IPS-20b (cell line): ENCODE data around the gene PTRHD1.
A peak's percentile ranks its signal among the peaks of the same experiment; 100 is the strongest.

ENCODE experiments used
- H3K27ac ChIP-seq: one replicate; pipeline ENCODE4 v1.5.1; 2013; ENCODE audit warnings: low read length
- H3K27me3 ChIP-seq: 2 replicates; pipeline ENCODE4 v1.6.1; 2013; ENCODE audit warnings: mild to moderate bottlenecking, low read length, inconsistent platforms; ENCODE audit not compliant: insufficient read depth
- H3K36me3 ChIP-seq: 2 replicates; pipeline ENCODE4 v1.6.1; 2013; ENCODE audit warnings: low read depth, mild to moderate bottlenecking, inconsistent platforms, low read length, moderate library complexity; ENCODE audit not compliant: insufficient read depth
- H3K4me1 ChIP-seq: 2 replicates; pipeline ENCODE4 v1.6.1; 2013; ENCODE audit warnings: mild to moderate bottlenecking, control low read depth, inconsistent platforms, low read length, moderate library complexity; ENCODE audit not compliant: insufficient read depth
- H3K4me3 ChIP-seq: 2 replicates; pipeline ENCODE4 v1.5.1; 2013; ENCODE audit warnings: mild to moderate bottlenecking, low read length, inconsistent platforms
- H3K9ac ChIP-seq: 2 replicates; pipeline ENCODE4 v1.6.1; 2013; ENCODE audit warnings: low read depth, mild to moderate bottlenecking, inconsistent platforms, low read length, moderate library complexity
- H3K9me3 ChIP-seq: 2 replicates; pipeline ENCODE4 v1.6.1; 2013; ENCODE audit warnings: mild to moderate bottlenecking, low read depth, low read length, inconsistent platforms; ENCODE audit not compliant: insufficient read depth

The PTRHD1 gene

DNA sequence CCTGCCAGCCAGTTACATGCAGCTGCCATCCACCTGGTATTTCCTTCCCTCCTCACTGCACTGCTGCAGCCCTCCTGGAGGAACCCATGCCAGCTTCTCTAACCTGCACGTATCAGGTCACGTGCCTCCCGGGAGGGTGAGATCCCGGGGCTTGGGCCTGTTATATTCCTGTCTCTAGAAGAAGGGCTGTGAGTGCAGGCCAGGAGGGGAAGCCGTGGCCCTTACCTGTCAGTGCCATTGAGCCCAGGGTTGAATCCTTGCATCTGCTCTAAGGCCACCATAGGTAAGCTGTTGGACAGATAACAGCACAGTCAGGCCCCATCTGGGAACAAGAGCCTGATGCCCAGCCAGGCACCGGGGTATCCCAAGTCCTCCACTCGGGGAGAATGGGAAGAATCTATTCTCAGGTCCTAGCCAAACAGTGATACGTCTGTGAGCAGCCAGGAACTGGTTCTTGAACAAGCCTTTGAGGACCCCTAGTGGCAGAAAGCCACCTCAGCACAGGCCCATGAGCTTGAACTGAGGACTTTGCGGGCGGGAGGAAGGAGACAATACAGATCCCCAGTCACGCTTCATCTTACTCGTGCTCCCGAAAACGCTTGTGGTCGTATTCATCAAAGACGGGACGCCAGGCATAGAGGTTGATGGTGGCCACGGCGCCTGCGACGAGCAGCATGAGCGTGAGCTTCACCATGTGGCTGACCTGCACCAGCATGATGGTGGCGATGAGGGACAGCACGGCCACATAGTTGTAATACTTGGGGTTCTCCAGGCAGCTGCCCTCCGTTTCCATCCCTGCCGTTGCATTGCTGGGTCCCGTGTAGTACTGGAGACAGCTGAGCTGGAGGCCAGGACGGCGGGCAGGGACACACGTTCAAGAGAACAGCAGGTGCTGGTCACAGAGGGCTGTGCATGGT, 34.4 kb upstream of the PTRHD1 start:
- Histone ChIP-seq H3K9me3 (no peaks in the 10 kb centered on the region), H3K4me3 (no peak overlapping the region), H3K27me3 (no peaks in the 10 kb centered on the region), H3K9ac (no peak overlapping the region), H3K27ac (no peak overlapping the region), H3K4me1 (peaks cover 9% of the 10 kb centered on the region), H3K36me3 (peaks cover 26% of the 10 kb centered on the region; the same call in 1 of the 2 replicates)

DNA sequence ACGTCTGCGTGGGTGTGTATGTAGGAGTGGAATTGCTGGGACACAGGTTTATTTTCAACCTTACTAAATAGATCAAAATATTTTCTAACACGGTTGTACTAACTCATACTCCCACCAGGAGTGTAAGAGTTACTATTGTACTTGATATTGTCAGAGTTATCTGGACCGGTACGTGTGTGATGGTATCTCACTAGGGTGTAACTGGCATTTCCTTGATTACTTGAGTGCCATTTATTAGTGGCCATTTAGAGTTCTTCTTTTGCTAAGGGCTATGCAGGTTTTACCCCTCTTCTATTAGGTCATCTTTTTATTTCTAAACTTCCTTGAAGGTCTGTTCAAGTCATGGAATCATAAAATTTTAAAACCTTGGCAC, 33.6 kb upstream of the PTRHD1 start:
- H3K36me3 ChIP-seq = peaks cover 30% of the 10 kb centered on the region; the same call in 1 of the 2 replicates
- H3K27me3 ChIP-seq = no peaks in the 10 kb centered on the region

GRCh38 chr2:24825883-24826772, 32.9 kb upstream of the PTRHD1 start:
- H3K9me3 ChIP-seq = no peaks in the 10 kb centered on the region
- no peak overlapping the region for H3K4me3 ChIP-seq
- no peaks in the 10 kb centered on the region for H3K27me3 ChIP-seq
- H3K27ac ChIP-seq = no peak overlapping the region
- H3K36me3 ChIP-seq = peaks cover 33% of the 10 kb centered on the region; the same call in 1 of the 2 replicates
- peaks cover 16% of the 10 kb centered on the region for H3K4me1 ChIP-seq
- H3K9ac ChIP-seq = no peak overlapping the region

More for the DNA sequence above, 33.6 kb upstream of the PTRHD1 start:
- Histone ChIP-seq H3K27ac (no peak overlapping the region), H3K4me1 (peaks cover 10% of the 10 kb centered on the region), H3K4me3 (no peak overlapping the region), H3K9me3 (no peaks in the 10 kb centered on the region), H3K9ac (no peak overlapping the region)

GRCh38 chr2:24824966-24825882, 32.0 kb upstream of the PTRHD1 start:
- H3K27me3 ChIP-seq = no peaks in the 10 kb centered on the region
- no peak overlapping the region for H3K9ac ChIP-seq
- H3K4me3 ChIP-seq = no peak overlapping the region
- H3K27ac ChIP-seq = no peak overlapping the region
- no peaks in the 10 kb centered on the region for H3K9me3 ChIP-seq
- H3K36me3 ChIP-seq = peaks cover 42% of the 10 kb centered on the region
- H3K4me1 ChIP-seq = peaks cover 23% of the 10 kb centered on the region

DNA sequence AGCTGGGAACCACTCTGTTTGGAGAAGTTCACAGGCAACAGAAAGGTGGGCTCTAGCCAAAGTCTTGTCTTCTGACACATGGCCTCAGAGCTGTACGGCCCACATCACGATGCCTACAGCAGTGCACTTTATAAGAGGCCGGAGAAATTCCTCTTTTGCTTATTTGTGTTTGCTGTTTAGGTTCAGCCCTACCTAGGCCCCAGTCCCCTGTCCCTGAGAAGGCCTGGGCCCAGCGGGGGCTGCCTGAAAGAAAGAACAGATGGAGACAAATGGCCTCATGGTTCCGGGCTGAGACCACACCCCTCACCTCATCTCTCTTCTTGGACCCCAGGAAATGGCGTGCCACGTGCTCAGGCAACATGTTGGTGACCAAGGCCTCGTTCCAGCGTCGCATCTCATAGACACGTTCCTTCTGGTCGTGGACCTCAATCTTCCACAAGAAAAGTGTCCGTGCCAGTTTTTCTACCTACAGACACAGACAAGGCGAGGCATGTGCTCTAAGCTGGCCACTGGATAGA, 30.9 kb upstream of the PTRHD1 start:
- H3K9me3 ChIP-seq = no peaks in the 10 kb centered on the region
- no peak overlapping the region for H3K27ac ChIP-seq
- no peaks in the 10 kb centered on the region for H3K27me3 ChIP-seq
- no peak overlapping the region for H3K9ac ChIP-seq
- H3K4me3 ChIP-seq = no peak overlapping the region
- peaks cover 23% of the 10 kb centered on the region for H3K4me1 ChIP-seq
- peaks cover 52% of the 10 kb centered on the region for H3K36me3 ChIP-seq

GRCh38 chr2:24822049-24822706, 29.0 kb upstream of the PTRHD1 start:
- H3K36me3 ChIP-seq = peaks cover 71% of the 10 kb centered on the region
- H3K4me1 ChIP-seq = peaks cover 23% of the 10 kb centered on the region
- H3K4me3 ChIP-seq = peak overlapping the region; percentile 51
- H3K27ac ChIP-seq = peak overlapping the region; percentile 4
- no peak overlapping the region; the same call in 1 of the 2 replicates for H3K9ac ChIP-seq
- no peaks in the 10 kb centered on the region for H3K9me3 ChIP-seq
- H3K27me3 ChIP-seq = no peaks in the 10 kb centered on the region

DNA sequence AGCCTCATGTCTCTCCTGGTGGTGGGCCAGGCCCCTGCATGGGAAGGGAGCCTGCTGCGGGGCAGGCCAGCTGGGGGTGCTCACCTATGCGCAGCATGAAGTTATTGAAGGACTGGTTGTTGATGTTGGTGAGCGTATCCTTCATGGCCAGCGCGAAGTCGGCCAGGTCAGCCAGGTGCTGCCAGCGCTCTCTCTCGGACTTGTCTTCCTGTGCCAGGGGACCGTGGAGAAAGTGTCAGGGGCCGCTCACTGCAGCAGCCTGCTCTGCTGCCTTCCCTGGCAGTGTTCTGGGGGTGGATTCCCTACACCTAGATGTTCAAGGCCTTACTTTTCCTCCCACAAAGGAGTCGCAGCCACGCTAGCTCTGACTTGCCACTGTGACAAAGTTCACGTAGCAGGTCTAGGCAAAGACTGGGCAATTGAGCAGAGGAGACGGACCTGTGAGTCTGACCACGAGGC, 28.3 kb upstream of the PTRHD1 start:
- Histone ChIP-seq H3K4me1 (peaks cover 23% of the 10 kb centered on the region), H3K9me3 (no peaks in the 10 kb centered on the region), H3K27ac (peak overlapping the region; percentile 3), H3K4me3 (peak overlapping the region; percentile 29; the same call in 1 of the 2 replicates), H3K27me3 (no peaks in the 10 kb centered on the region), H3K9ac (no peak overlapping the region; the same call in 1 of the 2 replicates), H3K36me3 (peaks cover 78% of the 10 kb centered on the region)

GRCh38 chr2:24820598-24821432, 27.6 kb upstream of the PTRHD1 start:
- peak overlapping the region; percentile 3 for H3K27ac ChIP-seq

GRCh38 chr2:24820175-24820513, 27.0 kb upstream of the PTRHD1 start:
- no peak overlapping the region for H3K9ac ChIP-seq
- H3K4me3 ChIP-seq = no peak overlapping the region
- H3K9me3 ChIP-seq = no peaks in the 10 kb centered on the region
- no peak overlapping the region for H3K27ac ChIP-seq
- no peaks in the 10 kb centered on the region for H3K27me3 ChIP-seq
- H3K36me3 ChIP-seq = peaks cover 92% of the 10 kb centered on the region
- peaks cover 23% of the 10 kb centered on the region for H3K4me1 ChIP-seq

More at GRCh38 chr2:24820598-24821432, 27.6 kb upstream of the PTRHD1 start:
- Histone ChIP-seq H3K36me3 (peaks cover 85% of the 10 kb centered on the region), H3K9me3 (no peaks in the 10 kb centered on the region), H3K4me1 (peaks cover 23% of the 10 kb centered on the region), H3K9ac (no peak overlapping the region), H3K27me3 (no peaks in the 10 kb centered on the region), H3K4me3 (no peak overlapping the region)
